Tibial artery (tissue), 4 donors: ENCODE data around the gene NPHP4.

ENCODE experiments used
- DNase-seq, 2 donors: peaks; one replicate each; pipeline ENCODE4 v3.0.0-alpha.2; 2019
- H3K27ac ChIP-seq, 2 donors: fragments of 200-600 bp; sonication (generic) in 1 of 2; 1 replicate in 1 of 2; 2 replicates in 1 of 2; pipeline ENCODE4 v1.5.1; 2018 to 2019; ENCODE audit warnings: mild to moderate bottlenecking in 1 of 2
- H3K27me3 ChIP-seq, 2 donors: fragments of 200-600 bp; sonication (generic) in 1 of 2; one replicate each; pipeline versions ENCODE4 v1.5.1 to v1.6.0; 2016 to 2019
- H3K36me3 ChIP-seq, 3 donors: fragments of 200-600 bp; sonication (generic) in 2 of 3; one replicate each; pipeline ENCODE4 v1.5.1; 2016 to 2019; ENCODE audit warnings: mild to moderate bottlenecking in 2 of 3
- H3K4me1 ChIP-seq, 4 donors: fragments of 200-600 bp; sonication (generic) in 2 of 4; 1 replicate in 3 of 4; 2 replicates in 1 of 4; pipeline ENCODE4 v1.5.1; 2016 to 2019
- H3K4me3 ChIP-seq, 2 donors: fragments of 200-600 bp; sonication (generic) in 1 of 2; 1 replicate in 1 of 2; 2 replicates in 1 of 2; pipeline ENCODE4 v1.5.1; 2018 to 2019; ENCODE audit warnings: mild to moderate bottlenecking in 2 of 2
- H3K9me3 ChIP-seq, 3 donors: fragments of 200-600 bp; sonication (generic) in 1 of 3; one replicate each; pipeline ENCODE4 v1.5.1; 2016 to 2019
- intact Hi-C: fragments of 100-400 bp; cut with DNase I; formaldehyde crosslinking; loops from one replicate; pipeline ENCODE4 v1.15.0; 2023; ENCODE audit warnings: low total_unique reads
- TF ChIP-seq, protein P1 (sequence below), 2 experiments: fragments of 200-600 bp in 1 of 2; fragments of 450-650 bp in 1 of 2; IDR thresholded peaks; one replicate each; pipeline ENCODE4 v1.5.1; 2017 to 2019; ENCODE audit warnings: antibody characterized with exemption in 2 of 2, mild to moderate bottlenecking in 1 of 2, moderate library complexity in 1 of 2

NPHP4 gene

DNA sequence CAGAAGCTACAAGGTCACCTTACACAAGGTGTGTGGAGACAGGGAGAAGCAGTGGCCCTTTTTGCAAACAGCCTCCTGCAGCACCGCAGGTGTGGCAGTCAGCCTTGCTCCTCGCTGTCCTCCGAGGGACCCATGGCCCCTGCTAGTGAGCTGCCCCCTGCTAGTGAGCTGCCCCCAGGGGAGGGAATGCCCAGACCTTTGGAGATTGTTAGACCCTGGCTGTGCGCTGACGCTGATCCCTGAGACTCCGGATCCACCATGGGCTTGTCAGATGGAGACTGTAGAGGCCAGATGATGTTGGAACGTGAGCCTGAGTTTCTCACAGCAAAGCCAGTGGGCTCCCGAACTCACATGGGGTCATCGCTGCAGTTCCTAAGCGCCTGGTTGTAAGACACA is 172.2 kb downstream of the NPHP4 start:
- Histone ChIP-seq H3K4me1 (no peaks in the 10 kb centered on the region), H3K36me3 (no peaks in the 10 kb centered on the region), H3K4me3 (no peak overlapping the region), H3K27me3 (peaks cover 0 to 23% of the 10 kb centered on the region in 2 donors), H3K9me3 (no peaks in the 10 kb centered on the region), H3K27ac (no peak overlapping the region)
- DNase-seq: no peak
- intact Hi-C loops: no loop called here
- TF ChIP-seq, protein P1, sequence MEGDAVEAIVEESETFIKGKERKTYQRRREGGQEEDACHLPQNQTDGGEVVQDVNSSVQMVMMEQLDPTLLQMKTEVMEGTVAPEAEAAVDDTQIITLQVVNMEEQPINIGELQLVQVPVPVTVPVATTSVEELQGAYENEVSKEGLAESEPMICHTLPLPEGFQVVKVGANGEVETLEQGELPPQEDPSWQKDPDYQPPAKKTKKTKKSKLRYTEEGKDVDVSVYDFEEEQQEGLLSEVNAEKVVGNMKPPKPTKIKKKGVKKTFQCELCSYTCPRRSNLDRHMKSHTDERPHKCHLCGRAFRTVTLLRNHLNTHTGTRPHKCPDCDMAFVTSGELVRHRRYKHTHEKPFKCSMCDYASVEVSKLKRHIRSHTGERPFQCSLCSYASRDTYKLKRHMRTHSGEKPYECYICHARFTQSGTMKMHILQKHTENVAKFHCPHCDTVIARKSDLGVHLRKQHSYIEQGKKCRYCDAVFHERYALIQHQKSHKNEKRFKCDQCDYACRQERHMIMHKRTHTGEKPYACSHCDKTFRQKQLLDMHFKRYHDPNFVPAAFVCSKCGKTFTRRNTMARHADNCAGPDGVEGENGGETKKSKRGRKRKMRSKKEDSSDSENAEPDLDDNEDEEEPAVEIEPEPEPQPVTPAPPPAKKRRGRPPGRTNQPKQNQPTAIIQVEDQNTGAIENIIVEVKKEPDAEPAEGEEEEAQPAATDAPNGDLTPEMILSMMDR (IDR thresholded peaks at IDR 0.05): no peak

DNA sequence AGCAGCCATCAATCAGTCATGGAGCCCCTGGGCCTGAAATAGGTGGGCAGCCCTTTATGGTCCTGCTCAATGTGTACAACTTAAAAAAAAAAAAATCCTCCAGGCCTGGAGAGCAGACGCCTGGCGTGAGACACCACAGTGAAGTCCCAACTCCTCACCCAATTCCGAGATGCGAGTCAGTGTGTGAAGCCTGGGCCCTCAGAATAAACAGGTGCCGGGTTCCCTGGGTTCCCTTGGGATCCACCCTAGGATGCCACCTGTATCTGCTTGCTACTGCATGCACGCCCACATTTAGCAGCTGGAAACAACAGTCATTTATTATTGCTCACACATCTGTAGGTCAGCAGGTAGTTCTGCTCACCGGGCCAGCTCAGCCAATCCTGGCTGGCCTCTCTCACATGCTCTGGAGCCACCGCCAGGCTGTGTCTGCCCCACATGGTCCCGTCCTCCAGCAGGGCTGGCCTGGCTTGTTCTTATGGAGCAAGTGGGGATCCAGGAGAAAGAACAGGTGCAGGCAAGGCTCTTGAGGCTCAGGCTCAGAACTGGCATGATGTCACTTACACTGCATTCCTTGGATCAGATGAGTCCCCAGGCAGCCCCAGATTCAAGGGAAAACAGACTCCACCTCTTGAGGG is 172.7 kb downstream of the NPHP4 start:
- no peaks in the 10 kb centered on the region for H3K36me3 ChIP-seq
- no peak overlapping the region for H3K27ac ChIP-seq
- H3K9me3 ChIP-seq: no peaks in the 10 kb centered on the region
- no peaks in the 10 kb centered on the region for H3K4me1 ChIP-seq
- peaks cover 0 to 24% of the 10 kb centered on the region in 2 donors for H3K27me3 ChIP-seq
- no peak overlapping the region for H3K4me3 ChIP-seq
- TF ChIP-seq, protein P1 (IDR thresholded peaks at IDR 0.05): no peak
- intact Hi-C loops: no loop called here
- no peak for DNase-seq

DNA sequence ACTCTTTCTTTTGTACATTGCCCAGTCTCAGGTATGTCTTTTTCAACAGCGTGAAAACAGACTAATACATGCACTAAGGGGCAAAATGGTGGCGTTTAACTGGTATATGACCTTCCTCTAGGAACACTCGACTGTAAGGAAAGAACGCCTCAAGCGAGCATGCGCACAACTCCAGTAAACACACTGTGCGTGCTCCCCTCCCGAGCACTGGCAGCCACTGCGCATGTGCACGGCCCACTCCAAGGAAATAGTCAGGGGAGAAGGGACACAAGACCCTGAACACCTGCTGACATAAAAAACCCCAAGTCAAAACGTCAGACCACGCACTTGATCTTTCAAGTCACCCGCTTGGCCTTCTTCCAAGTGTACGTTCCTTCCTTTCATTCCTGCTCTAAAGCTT is 173.5 kb downstream of the NPHP4 start:
- Histone ChIP-seq H3K27ac (no peak overlapping the region), H3K9me3 (no peaks in the 10 kb centered on the region), H3K4me1 (no peaks in the 10 kb centered on the region), H3K27me3 (peaks cover 0 to 26% of the 10 kb centered on the region in 2 donors), H3K36me3 (no peaks in the 10 kb centered on the region), H3K4me3 (no peak overlapping the region)
- no peak for DNase-seq
- TF ChIP-seq, protein P1 (IDR thresholded peaks at IDR 0.05): no peak
- intact Hi-C loops: no loop called here

DNA sequence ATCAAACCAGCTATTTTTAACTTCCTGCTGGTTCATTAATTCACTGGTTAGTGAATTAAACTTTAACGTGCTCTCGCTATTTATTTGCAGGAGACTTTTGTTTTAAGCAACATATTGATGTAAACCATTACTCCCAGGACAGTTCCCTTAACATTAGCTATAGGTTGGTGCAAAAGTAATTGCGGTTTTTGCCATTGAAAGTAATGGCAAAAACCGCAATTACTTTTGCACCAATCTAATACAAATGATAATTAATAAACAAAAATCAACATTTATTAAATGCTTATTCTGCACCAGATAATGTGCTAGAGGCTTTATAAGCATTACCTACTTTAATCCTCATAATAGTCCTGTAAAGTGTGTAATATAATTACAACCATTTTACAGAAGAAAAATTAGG is 176.5 kb downstream of the NPHP4 start:
- no peaks in the 10 kb centered on the region for H3K9me3 ChIP-seq
- H3K27me3 ChIP-seq: peaks cover 0 to 23% of the 10 kb centered on the region in 2 donors
- H3K4me1 ChIP-seq: no peaks in the 10 kb centered on the region

DNA sequence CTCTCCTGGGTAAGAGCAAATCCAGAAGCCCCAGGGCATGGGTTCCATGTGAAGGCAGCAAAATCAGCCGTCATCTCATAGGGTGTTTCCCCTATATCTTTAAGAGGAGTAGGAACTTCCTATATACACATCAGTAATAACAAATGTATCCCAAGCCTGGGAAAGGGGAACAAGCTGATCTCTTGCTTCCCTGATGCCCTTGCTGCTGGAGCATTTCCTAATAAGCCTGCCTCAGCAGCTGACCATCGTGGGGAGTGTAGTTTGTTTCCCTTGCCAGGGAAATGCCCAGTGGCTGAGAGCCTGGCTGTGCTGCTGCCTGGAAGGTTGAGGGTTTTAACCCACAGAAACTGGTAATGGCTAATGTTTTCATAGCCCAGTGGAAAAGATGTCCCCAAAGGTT is 177.0 kb downstream of the NPHP4 start:
- no peak overlapping the region for H3K4me3 ChIP-seq
- no peaks in the 10 kb centered on the region for H3K9me3 ChIP-seq
- intact Hi-C loops: no loop called here
- DNase-seq: no peak
- H3K36me3 ChIP-seq: no peaks in the 10 kb centered on the region
- TF ChIP-seq, protein P1 (IDR thresholded peaks at IDR 0.05): no peak
- peaks cover 0 to 23% of the 10 kb centered on the region in 2 donors for H3K27me3 ChIP-seq
- H3K4me1 ChIP-seq: no peaks in the 10 kb centered on the region
- no peak overlapping the region for H3K27ac ChIP-seq

More for the DNA sequence above, 176.5 kb downstream of the NPHP4 start:
- TF ChIP-seq, protein P1 (IDR thresholded peaks at IDR 0.05): no peak
- H3K4me3 ChIP-seq: no peak overlapping the region
- intact Hi-C loops: no loop called here
- H3K27ac ChIP-seq: no peak overlapping the region
- DNase-seq: no peak
- H3K36me3 ChIP-seq: no peaks in the 10 kb centered on the region
